Left lobe of liver (tissue), 2 donors: Measurements from ENCODE around the gene MINDY4. TPM values are rescaled to one million over a fixed set of nuclear protein-coding genes. Genes with fewer than 3 reads are reported as not detected.
"Not testable (repeated sequence)": the region's sequence is repeated elsewhere in the genome, so short reads cannot be mapped to it uniquely, and the experiment has no call there.

Experiments used
- ATAC-seq: fragments of 200-7000 bp; cut with Tn5 transposase; one replicate; pipeline ENCODE4 v1.9.1; 2020; ENCODE audit warnings: mild to moderate bottlenecking, moderate library complexity
- DNase-seq: peaks from one replicate; pipeline ENCODE4 v3.0.0-alpha.2; 2020; ENCODE audit warnings: low spot score
- total RNA-seq: library from RNA; stranded (reverse); gene quantifications from one replicate; pipeline ENCODE4 v1.2.1, GENCODE V29; 2021
- donor health status: DM: no; HTN: no; CAD: no; lungs with moderate emphysema.
- donor health status: DM: no; HTN: yes; CAD: no.

Gene MINDY4
- total RNA-seq, 1 donor from 2014 or later: 2.3 TPM

DNA sequence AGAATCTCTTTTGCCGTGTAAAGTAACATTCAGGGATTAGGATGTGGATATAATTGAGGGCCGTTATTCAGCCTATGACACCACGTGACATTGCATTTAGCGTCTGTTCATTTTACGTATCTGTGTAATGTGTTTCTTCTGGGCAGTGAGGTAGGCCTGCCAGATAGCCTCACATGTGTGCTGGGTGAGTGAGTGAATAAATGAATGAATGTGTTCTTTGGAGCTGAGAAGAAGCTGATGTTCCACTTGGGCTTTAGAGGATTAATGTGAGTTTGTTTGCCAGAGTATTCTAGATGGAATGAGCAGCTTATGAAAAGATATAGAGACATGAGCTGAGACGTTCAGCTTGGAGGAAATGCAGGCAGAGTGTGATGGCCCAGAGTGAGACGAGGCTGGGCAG, 55.0 kb downstream of the MINDY4 start:
- no peak for ATAC-seq
- no peak for DNase-seq

GRCh38 chr7:30828591-30828990, 57.4 kb downstream of the MINDY4 start:
- ATAC-seq (no peak), DNase-seq (no peak)

- no peak for ATAC-seq
- no peak for DNase-seq
Observed at GRCh38 chr7:30829471-30829870, 58.3 kb downstream of the MINDY4 start.

- ATAC-seq: no peak
- DNase-seq: peak; percentile 4
Observed at GRCh38 chr7:30831227-30831626, 60.0 kb downstream of the MINDY4 start.

- DNase-seq (peak; percentile 5), ATAC-seq (no peak)
Observed at GRCh38 chr7:30831936-30832335, 60.7 kb downstream of the MINDY4 start.

DNA sequence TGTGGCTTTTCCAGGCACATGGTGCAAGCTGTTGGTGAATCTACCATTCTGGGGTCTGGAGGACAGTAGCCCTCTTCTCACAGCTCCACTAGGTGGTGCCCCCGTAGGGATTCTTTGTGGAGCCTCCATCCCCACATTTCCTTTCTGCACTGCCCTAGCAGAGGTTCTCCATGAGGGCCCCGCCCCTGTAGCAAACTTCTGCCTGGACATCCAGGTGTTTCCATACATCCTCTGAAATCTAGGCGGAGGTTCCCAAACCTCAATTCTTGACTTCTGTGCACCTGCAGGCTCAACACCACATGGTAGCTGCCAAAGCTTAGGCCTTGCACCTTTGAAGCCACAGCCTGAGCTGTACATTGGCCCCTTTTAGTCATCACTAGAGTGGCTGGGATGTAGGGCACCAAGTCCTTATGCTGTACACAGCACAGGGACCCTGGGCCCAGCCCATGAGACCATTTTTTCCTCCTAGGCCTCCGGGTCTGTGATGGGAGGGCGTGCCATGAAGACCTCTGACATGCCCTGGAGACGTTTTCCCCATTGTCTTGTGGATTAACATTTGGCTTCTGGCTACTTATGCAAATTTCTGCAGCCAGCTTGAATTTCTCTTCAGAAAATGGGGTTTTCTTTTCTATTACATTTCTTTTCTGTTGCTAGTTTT, 62.9 kb downstream of the MINDY4 start:
- ATAC-seq: not testable (repeated sequence)
- DNase-seq: peak; percentile 26

GRCh38 chr7:30835396-30835915, 64.2 kb downstream of the MINDY4 start:
- ATAC-seq: no peak
- peak; percentile 18 for DNase-seq

GRCh38 chr7:30836991-30837390, 65.8 kb downstream of the MINDY4 start:
- DNase-seq (peak; percentile 30), ATAC-seq (no peak)

DNA sequence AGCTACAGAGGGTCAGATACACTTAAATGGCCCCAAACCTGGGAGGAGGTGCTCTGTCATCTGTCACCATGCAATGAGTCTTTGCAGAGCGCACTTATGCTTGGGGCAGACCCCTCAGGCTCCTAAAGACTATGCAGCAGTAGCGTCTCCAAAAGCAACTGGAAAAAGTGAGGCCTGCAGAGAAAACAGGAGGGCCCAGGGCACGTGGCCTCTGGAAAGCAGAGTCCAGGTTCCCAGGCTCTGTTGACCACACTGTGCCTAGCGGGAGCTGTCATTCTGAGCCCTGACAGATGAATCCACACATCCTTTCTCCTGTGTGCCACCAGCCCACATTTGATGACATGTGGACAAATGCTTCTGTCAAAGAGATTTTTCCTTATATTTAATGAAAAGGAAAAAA, 66.4 kb downstream of the MINDY4 start:
- peak; percentile 7 for DNase-seq
- ATAC-seq: no peak

DNA sequence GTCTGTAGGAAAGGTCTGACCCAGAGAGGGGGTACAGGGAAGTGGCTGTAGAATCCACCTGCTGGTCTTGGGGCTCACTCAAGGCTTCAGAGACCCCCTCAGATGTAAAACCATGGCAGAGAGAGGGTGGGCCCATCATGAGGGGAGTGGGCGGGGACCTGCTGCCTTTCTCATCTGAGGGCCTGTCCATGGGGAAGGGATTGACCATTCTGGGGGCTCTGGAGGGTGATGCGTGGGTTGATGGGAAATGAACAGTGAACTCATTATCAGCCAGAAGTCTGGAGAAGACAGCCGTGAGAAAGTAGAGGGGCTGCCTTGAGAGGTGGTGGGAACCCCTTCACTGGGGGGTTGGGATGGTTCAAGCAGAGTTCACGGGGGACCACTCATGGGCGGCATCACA, 66.8 kb downstream of the MINDY4 start:
- DNase-seq (peak; percentile 8), ATAC-seq (no peak)

- ATAC-seq (peak; percentile 48), DNase-seq (no peak)
Observed at GRCh38 chr7:30840141-30841024, 69.2 kb downstream of the MINDY4 start.

DNA sequence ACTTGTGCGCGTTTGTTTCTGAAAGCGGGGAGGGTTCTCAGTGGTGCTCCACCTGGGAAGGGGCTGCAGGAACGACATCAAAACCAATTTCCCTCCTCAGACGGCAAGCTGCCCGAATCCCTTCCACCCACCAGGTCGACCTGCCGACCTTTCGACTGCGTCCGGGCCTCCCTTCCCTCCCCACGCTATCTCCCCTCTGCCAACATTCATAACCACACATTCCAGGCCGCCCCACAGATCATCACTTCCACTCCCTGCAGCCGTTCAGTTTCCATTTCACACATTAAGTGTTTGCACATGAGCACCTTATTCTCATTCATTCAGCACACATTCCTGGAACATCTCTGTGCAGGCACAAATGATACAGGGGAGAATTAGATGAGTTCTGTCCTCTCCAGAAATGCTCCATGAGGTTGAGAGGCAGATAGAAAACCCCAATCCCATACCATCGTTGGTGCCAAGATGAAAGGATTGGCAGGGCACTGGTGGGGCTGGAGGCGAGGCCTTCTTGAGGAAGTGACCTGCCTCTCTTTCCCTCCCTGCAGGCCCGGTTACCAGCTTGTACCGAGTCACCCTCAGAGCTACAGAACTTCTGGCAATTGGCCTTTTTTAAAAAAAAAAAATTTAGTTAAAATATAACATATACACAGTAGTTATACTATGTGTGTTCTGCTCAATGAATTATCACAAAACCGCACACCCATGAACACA, 70.0 kb downstream of the MINDY4 start:
- ATAC-seq (no peak), DNase-seq (peak; percentile 3)

DNA sequence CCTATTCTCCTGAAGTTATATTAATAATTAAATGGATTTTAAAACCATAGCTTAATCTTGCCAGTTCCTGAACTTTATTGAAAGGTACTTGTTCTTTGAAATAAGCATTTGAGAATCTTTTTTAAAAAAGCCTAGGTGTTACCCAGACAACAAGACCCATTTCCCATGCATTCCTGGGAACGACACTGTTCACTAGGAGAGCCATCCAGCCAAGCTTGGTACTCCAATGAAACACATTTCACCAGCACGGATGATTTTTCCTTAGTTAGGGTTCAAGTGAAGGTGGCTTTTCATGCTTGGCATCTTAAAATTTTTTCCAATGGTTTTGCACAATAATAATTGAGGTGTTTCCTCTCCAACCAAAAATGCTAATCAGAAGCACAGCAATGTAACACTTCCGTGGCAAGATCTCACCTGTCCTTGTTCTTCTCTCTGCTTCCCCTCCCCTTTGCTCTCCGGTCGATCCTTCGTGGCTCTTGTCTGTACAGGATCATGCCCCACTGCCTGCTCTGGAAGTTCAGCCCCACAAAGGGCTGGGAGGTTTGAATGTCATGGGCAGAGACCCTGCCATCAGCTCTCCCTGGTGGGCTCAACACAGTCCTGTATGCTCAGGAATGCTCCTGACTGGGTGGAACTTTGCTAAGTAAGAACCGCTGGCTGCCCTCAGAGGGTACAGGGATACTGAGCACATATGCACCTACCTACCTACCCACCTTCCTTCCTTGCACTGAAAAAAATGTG, 70.8 kb downstream of the MINDY4 start:
- ATAC-seq: no peak
- peak; percentile 14 for DNase-seq

- DNase-seq (peak; percentile 35), ATAC-seq (no peak)
Observed at GRCh38 chr7:30842542-30843451, 71.6 kb downstream of the MINDY4 start.

DNA sequence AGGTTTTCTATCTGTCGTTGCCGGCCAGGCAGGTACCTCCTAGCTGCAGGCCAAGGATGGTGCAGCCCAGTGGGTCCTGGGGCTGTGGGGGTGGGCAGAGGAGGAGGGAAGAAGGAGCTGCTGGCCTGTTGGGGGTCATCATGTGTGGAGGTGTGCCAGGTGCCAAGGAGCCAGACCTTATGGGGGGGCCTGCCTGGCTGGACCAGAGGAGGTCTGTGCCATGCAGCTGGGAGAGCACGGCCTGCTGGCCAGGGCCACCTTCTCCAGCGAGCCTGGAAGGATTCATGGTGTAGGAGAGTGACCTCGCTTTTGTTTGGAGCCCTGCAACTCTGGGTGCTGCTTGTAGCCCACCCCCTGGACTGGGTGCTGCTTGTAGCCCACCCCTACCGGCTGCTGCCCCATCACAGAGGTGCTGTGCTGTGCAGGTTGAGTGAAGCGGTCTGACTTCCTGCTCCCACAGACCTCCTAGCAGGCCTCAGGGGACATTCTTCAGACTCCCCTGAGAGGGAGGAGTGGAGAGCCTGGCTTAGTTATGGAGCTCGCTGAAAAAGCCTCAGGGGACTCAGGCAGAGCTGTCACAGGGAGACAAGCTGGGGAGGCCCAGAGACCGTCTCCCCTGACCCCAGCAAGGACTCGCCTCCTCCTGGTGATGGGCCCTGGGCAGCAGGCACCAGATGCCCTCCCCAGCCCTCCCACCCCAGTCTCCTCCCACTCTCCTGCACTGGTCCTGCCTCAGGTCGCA, 72.7 kb downstream of the MINDY4 start:
- no peak for DNase-seq
- no peak for ATAC-seq

- ATAC-seq (no peak), DNase-seq (no peak)
Observed at GRCh38 chr7:30844483-30844874, 73.3 kb downstream of the MINDY4 start.

DNA sequence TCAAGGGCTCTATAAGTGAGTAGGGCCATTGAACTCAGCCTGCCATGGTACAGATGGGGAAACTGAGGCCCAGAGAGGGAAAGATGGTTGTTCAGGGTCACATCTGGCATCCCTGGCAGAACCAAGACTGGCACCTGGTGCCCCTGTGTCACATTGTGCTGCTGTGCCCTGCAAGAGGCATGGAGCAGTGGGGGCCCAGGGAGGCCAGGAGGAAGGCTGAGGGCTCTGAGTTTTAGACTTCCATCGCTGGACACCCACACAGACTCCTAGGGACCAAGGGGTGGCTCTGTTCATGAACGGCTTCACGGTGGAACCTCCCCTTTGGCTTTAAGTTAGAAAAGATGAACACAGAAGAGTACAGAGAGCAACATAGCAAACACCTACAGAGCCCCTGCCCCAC, 73.7 kb downstream of the MINDY4 start:
- ATAC-seq (no peak), DNase-seq (no peak)

DNA sequence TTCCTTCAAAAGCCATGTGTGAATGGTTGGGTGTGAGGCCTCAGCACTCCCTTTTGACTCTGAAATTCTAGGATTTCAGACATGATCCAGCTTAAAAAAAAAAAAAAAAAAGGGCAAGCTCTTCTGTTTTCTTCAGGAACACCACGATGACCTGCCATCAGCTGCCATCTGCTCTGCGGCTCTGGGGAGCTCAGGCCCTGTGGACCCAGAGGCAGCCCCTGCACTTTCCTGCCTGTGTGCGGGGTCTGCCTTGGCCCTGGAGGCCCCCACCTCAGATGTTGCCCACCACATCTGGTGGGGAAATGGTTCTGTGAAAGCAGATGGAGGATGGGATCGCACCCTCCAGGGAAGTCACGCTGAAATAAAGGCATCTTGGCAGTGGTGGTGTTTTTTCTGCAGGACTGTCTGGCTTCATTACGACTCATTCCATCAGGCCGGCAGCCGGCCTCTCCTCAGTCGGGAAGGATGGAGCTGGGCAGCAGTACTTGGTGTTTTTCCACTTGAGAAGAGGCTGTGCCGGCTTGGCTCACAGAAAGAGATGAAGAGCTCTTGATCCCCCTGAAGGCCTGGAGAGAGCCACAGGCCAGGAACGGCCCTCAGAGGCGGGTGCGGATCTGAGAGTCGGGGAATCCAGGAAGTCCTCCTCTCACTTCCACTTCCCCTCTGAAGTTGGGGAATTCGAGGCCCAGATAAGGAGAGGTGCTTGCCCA, 74.4 kb downstream of the MINDY4 start:
- ATAC-seq (peak; percentile 42), DNase-seq (no peak)
